ENCODE results near the gene MPO.
A peak's percentile ranks its signal among the peaks of the same experiment; 100 is the strongest.

Gene MPO

DNA sequence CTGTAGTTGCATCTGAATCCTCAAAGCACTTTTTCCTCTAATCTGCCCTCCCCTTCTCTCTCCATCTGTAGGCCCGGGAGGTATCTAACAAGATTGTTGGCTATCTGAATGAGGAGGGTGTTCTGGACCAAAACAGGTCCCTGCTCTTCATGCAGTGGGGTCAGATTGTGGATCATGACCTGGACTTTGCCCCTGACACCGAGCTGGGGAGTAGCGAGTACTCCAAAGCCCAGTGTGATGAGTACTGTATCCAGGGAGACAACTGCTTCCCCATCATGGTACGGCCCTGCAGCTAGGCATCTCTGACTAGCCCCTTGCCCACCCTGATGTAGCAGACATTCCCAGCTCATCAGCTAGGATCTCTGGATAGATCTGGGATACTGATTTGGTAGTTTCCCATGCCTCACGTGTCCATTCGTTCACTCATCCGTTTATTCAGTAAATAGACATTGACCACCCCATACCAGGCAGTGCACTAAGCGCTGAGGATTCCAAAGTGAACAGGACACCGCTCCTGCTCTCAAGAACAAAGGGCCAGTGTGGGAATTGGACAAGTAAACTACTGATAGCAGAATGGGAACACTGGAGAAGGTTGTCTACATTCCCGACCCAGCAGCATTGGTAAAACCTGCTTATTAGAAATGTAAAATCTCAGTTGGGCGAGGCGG lies 30.3 kb downstream of the MPO start:
- no peaks in the 10 kb centered on the region for H3K9me3 ChIP-seq (ENCODE audit: control insufficient read depth in 2 of 2, low read length in 2 of 2)
- H3K4me1 ChIP-seq (ENCODE audit: control insufficient read depth, insufficient read depth, low read length) = peaks cover 6% of the 10 kb centered on the region
- H3K27me3 ChIP-seq (ENCODE audit: control insufficient read depth in 1 of 2, insufficient read depth in 2 of 2, low read length in 2 of 2) = peaks cover 20 to 37% of the 10 kb centered on the region in 2 donors
- no peak overlapping the region for H3K9ac ChIP-seq (ENCODE audit: low read length in 2 of 2)
- no peak overlapping the region for H3K4me3 ChIP-seq (ENCODE audit: low read length in 2 of 2)
- no peaks in the 10 kb centered on the region for H3K36me3 ChIP-seq (ENCODE audit: control insufficient read depth in 2 of 2, insufficient read depth in 2 of 2, low read length in 2 of 2)
- H3K27ac ChIP-seq (ENCODE audit: low read length) = no peak overlapping the region

DNA sequence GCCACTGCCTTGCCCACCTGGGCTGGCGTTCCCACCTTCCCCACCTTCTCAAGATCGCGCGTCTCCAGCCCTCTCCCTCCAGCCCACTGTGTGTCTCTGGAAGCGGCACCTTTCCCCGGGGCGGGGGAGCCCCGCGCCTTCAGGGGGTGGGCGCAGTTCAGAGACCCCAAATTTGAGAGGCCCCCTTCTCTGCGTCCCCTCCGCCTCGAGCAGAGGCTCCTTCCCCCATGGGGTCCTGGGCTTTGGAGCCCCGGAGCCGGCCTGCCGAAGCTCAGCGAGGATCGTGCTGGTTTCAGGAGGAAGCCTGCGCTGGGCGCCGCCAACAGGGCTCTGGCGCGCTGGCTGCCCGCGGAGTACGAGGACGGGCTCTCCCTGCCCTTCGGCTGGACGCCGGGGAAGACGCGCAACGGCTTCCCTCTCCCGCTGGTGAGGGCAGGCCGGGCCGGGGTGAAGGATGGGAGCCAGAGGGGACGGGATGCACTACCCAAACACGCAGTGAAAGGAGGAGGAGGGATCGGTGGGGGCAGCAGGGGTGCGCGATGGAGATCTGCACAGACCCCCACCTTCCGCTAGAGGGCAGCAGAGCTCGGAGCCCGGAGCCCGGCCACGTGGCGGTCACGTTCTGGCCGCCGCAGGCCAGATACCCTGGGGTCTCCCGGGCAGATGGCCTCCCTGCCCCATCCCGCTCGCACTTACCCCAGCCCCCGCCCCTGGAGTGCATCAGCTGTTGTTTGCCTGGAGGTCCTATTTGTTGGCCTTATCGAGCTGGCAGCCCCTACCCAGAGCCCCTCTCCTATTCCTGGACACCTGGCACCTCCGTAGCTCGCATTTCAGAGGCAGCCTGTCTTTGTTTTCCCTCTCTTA lies 31.2 kb downstream of the MPO start:
- H3K4me3 ChIP-seq (ENCODE audit: low read length in 2 of 2) = peak overlapping the region; percentile 54 to 76
- no peaks in the 10 kb centered on the region for H3K36me3 ChIP-seq (ENCODE audit: control insufficient read depth in 2 of 2, insufficient read depth in 2 of 2, low read length in 2 of 2)
- no peaks in the 10 kb centered on the region for H3K9me3 ChIP-seq (ENCODE audit: control insufficient read depth in 2 of 2, low read length in 2 of 2)
- H3K27me3 ChIP-seq (ENCODE audit: control insufficient read depth in 1 of 2, insufficient read depth in 2 of 2, low read length in 2 of 2) = peaks cover 16 to 32% of the 10 kb centered on the region in 2 donors
- no peak overlapping the region for H3K27ac ChIP-seq (ENCODE audit: low read length)
- H3K4me1 ChIP-seq (ENCODE audit: control insufficient read depth, insufficient read depth, low read length) = peaks cover 6% of the 10 kb centered on the region
- no peak overlapping the region for H3K9ac ChIP-seq (ENCODE audit: low read length in 2 of 2)

DNA sequence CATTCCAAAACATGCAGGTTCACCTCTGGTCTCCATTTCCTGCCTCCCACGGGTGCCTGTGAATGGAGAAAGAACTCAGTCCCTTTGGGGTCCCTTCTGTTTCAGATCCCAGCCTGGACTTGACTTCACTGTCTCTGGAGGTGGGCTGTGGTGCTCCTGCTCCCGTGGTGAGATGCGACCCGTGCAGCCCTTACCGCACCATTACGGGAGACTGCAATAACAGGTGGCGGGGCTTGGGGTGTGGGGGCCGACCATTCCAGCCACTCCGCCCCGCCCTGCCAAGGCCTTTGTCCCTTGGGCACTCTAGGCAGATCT lies 31.8 kb downstream of the MPO start:
- Histone ChIP-seq H3K27ac (ENCODE audit: low read length) (no peak overlapping the region), H3K4me1 (ENCODE audit: control insufficient read depth, insufficient read depth, low read length) (peaks cover 6% of the 10 kb centered on the region), H3K4me3 (ENCODE audit: low read length in 2 of 2) (peak overlapping the region in 1 of 2 donors; percentile 76), H3K9me3 (ENCODE audit: control insufficient read depth in 2 of 2, low read length in 2 of 2) (no peaks in the 10 kb centered on the region), H3K9ac (ENCODE audit: low read length in 2 of 2) (no peak overlapping the region), H3K27me3 (ENCODE audit: control insufficient read depth in 1 of 2, insufficient read depth in 2 of 2, low read length in 2 of 2) (peaks cover 13 to 31% of the 10 kb centered on the region in 2 donors), H3K36me3 (ENCODE audit: control insufficient read depth in 2 of 2, insufficient read depth in 2 of 2, low read length in 2 of 2) (no peaks in the 10 kb centered on the region)

DNA sequence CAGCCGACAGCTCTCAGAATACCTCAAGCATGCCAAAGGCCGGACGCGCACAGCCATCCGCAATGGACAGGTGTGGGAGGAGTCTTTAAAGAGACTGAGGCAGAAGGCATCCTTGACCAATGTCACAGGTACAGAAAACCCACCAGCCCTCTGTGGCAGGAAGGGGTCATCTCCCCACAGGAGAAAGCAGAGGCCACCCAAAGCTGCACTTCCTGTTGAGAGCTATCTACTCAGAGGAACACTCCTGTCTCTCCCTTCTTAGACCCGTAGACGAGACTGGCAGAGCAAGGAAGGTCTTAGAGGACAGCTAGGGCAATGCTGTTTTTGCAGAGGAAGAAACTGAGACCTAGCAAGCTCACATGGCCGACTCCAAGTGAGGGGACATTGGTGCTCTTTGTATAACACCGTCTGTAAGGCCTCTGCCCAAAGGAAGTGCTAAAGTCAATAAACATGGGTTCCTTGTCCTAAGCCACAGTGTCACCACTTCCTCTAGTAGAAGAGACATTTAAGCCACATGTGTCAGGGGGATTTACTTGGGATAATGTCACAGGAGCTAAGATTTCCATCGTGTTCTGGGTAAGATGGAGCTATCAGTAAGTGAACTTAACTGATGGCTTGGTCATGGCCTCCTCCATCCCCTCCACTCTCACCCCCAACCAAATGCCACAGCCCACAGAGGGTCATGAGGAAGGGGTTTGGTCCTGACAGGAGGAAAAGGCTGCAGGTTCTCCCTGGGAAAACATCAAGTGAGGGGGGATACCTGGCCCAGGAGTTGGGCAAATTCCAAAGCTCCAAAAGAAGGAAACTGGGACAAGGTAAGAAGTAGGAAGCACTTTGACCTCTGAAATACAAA lies 33.0 kb downstream of the MPO start:
- Histone ChIP-seq H3K27me3 (ENCODE audit: control insufficient read depth in 1 of 2, insufficient read depth in 2 of 2, low read length in 2 of 2) (peaks cover 16 to 32% of the 10 kb centered on the region in 2 donors), H3K36me3 (ENCODE audit: control insufficient read depth in 2 of 2, insufficient read depth in 2 of 2, low read length in 2 of 2) (no peaks in the 10 kb centered on the region), H3K27ac (ENCODE audit: low read length) (no peak overlapping the region), H3K9me3 (ENCODE audit: control insufficient read depth in 2 of 2, low read length in 2 of 2) (no peaks in the 10 kb centered on the region), H3K9ac (ENCODE audit: low read length in 2 of 2) (no peak overlapping the region), H3K4me3 (ENCODE audit: low read length in 2 of 2) (no peak overlapping the region), H3K4me1 (ENCODE audit: control insufficient read depth, insufficient read depth, low read length) (peaks cover 6% of the 10 kb centered on the region)

DNA sequence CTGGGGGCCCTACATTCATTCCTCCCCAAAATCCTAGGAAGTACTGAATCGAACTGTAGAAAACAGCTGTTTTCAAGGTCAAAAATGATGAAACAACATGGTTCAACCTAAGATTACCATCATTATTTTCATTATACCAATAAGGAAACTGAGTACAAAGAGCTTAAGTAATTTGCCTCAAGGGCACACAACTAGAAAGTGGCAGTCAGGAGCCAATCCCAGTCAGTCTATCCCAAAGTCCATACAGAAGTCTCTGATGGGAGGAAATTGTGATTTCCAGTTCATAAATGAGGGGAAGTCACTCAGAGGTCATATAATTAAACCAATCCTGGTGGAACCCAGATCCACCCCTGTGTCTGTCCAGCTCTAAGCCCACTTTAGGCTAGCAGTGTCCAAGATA lies 34.0 kb downstream of the MPO start:
- peaks cover 18 to 36% of the 10 kb centered on the region in 2 donors for H3K27me3 ChIP-seq (ENCODE audit: control insufficient read depth in 1 of 2, insufficient read depth in 2 of 2, low read length in 2 of 2)
- H3K9me3 ChIP-seq (ENCODE audit: control insufficient read depth in 2 of 2, low read length in 2 of 2) = no peaks in the 10 kb centered on the region
- no peak overlapping the region for H3K9ac ChIP-seq (ENCODE audit: low read length in 2 of 2)
- no peak overlapping the region for H3K4me3 ChIP-seq (ENCODE audit: low read length in 2 of 2)
- no peak overlapping the region for H3K27ac ChIP-seq (ENCODE audit: low read length)
- peaks cover 6% of the 10 kb centered on the region for H3K4me1 ChIP-seq (ENCODE audit: control insufficient read depth, insufficient read depth, low read length)
- no peaks in the 10 kb centered on the region for H3K36me3 ChIP-seq (ENCODE audit: control insufficient read depth in 2 of 2, insufficient read depth in 2 of 2, low read length in 2 of 2)

DNA sequence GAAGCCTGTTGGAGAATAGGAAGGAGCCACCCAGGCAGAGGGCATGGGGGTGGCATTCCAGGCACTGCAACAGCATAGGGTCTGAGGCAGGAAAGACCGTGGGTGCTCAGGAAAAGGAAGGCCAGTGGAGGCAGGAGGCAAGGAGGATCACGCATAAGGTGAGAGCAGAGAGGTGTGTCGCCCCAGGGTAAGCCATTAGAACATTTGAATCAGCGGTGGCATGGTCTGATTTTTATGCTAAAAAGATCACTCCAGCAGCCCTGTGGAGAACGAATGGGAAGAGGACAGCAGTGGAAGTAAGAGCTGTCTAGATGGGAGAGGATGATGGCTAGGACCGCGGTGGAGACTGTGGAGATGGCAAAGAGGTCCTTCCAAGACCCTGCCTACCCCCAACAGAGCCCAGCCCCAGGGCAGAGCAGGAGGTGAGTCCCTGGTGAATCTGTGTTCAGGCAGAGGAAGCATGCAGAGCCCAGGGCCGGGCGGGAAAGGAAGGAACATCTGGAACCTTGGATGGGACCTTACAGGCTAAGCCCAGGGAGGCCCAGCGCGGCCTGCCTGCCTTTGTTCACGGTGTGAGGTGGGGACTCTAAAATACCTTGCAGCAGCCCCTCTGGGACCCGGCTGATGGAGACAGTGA lies 34.5 kb downstream of the MPO start:
- no peak overlapping the region for H3K27ac ChIP-seq (ENCODE audit: low read length)
- no peaks in the 10 kb centered on the region for H3K36me3 ChIP-seq (ENCODE audit: control insufficient read depth in 2 of 2, insufficient read depth in 2 of 2, low read length in 2 of 2)
- H3K9ac ChIP-seq (ENCODE audit: low read length in 2 of 2) = no peak overlapping the region
- H3K27me3 ChIP-seq (ENCODE audit: control insufficient read depth in 1 of 2, insufficient read depth in 2 of 2, low read length in 2 of 2) = peaks cover 18 to 37% of the 10 kb centered on the region in 2 donors
- H3K4me1 ChIP-seq (ENCODE audit: control insufficient read depth, insufficient read depth, low read length) = peaks cover 6% of the 10 kb centered on the region
- no peaks in the 10 kb centered on the region for H3K9me3 ChIP-seq (ENCODE audit: control insufficient read depth in 2 of 2, low read length in 2 of 2)
- H3K4me3 ChIP-seq (ENCODE audit: low read length in 2 of 2) = no peak overlapping the region

DNA sequence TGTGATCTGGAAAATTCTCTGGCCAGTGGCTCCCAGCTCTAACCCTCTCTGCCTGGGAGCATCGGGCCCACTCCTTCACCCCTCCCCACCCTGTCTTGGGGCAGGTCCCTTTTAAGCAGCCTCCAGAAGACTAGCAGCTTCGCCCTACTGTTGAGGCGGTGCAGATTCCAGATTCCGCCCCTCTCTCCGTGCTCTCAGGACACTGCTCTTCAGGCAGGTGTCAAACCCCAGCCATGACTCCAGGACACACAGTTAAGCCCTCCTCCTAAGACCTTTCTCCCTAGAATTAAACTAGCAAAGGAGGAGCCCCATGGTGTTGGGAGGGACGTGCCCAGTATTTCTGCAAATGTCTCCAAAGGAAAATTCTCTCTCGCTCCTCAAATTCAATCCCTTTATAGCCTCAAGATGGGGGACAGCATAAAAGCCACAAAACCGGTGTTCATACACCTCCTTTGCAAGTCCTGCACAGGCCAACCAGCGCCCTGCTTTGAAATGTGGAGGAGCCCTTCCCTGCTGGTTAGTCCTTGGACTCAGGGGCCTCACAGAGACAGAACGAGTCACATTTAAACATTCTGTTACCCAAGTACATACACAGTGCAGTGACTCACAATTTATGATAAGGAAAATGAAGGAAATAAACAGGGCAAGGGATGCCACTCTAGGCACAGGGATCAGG lies 35.2 kb downstream of the MPO start:
- Histone ChIP-seq H3K9ac (ENCODE audit: low read length in 2 of 2) (no peak overlapping the region), H3K4me1 (ENCODE audit: control insufficient read depth, insufficient read depth, low read length) (peaks cover 6% of the 10 kb centered on the region), H3K36me3 (ENCODE audit: control insufficient read depth in 2 of 2, insufficient read depth in 2 of 2, low read length in 2 of 2) (no peaks in the 10 kb centered on the region), H3K27me3 (ENCODE audit: control insufficient read depth in 1 of 2, insufficient read depth in 2 of 2, low read length in 2 of 2) (peaks cover 18 to 34% of the 10 kb centered on the region in 2 donors), H3K4me3 (ENCODE audit: low read length in 2 of 2) (no peak overlapping the region), H3K9me3 (ENCODE audit: control insufficient read depth in 2 of 2, low read length in 2 of 2) (no peaks in the 10 kb centered on the region), H3K27ac (ENCODE audit: low read length) (no peak overlapping the region)

DNA sequence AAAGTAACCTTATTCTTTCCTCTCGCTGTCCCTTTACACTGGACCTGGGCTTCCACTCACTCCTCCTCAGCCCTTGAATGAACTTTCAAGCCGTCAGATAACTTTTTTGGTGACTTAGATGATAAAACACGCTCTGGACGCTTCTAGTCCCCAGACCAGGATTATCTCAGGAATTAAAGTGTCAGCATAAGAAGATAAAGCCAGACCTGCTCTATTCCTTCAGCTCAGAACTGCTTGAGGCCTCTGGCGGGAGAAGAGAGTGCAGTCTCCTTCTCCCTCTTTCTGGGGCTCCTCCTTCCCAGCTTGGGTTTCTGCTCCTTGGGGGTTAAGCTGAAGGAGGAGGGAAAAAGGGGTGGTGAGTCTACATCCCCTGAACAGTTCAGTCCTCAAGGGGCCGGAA lies 35.8 kb downstream of the MPO start:
- no peak overlapping the region for H3K4me3 ChIP-seq (ENCODE audit: low read length in 2 of 2)
- no peak overlapping the region for H3K27ac ChIP-seq (ENCODE audit: low read length)
- peaks cover 6% of the 10 kb centered on the region for H3K4me1 ChIP-seq (ENCODE audit: control insufficient read depth, insufficient read depth, low read length)
- H3K27me3 ChIP-seq (ENCODE audit: control insufficient read depth in 1 of 2, insufficient read depth in 2 of 2, low read length in 2 of 2) = peaks cover 18 to 32% of the 10 kb centered on the region in 2 donors
- no peak overlapping the region for H3K9ac ChIP-seq (ENCODE audit: low read length in 2 of 2)
- H3K9me3 ChIP-seq (ENCODE audit: control insufficient read depth in 2 of 2, low read length in 2 of 2) = no peaks in the 10 kb centered on the region
- H3K36me3 ChIP-seq (ENCODE audit: control insufficient read depth in 2 of 2, insufficient read depth in 2 of 2, low read length in 2 of 2) = no peaks in the 10 kb centered on the region

DNA sequence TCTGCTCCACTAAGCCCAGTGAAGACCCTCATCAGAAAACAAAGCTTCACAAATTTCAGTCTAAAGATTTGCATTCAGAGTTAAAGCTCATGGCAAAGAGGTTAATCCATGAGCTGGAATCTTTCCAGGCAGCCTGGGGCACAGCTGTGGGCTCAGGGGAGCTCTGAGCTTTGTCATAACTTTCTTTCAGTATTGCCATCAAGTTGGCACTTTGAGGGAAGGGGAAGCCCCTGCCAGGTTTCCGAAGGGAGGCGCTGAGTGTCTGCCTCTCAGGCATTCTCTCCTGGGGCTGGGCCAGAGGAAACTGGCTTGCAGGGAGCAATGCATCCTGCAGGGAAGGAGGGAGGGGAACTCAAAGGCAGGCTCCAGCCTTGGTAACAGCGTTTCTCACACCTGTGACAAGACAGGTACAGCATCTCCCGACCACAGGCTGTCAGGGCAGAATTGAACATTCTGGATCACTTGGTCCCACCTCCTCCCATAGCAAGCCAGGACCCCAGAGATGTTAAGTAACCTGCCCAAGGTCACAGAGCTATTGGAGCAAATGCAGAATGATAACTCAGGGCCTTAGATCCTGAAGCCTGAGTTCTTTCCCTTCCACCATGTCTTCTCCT lies 38.5 kb downstream of the MPO start:
- Histone ChIP-seq H3K27me3 (ENCODE audit: control insufficient read depth in 1 of 2, insufficient read depth in 2 of 2, low read length in 2 of 2) (peaks cover 10 to 23% of the 10 kb centered on the region in 2 donors), H3K4me3 (ENCODE audit: low read length in 2 of 2) (no peak overlapping the region), H3K9ac (ENCODE audit: low read length in 2 of 2) (no peak overlapping the region), H3K36me3 (ENCODE audit: control insufficient read depth in 2 of 2, insufficient read depth in 2 of 2, low read length in 2 of 2) (no peaks in the 10 kb centered on the region), H3K27ac (ENCODE audit: low read length) (no peak overlapping the region), H3K4me1 (ENCODE audit: control insufficient read depth, insufficient read depth, low read length) (no peaks in the 10 kb centered on the region), H3K9me3 (ENCODE audit: control insufficient read depth in 2 of 2, low read length in 2 of 2) (no peaks in the 10 kb centered on the region)

All from stomach smooth muscle (tissue), 2 donors.